ENCODE results near the gene CRTAC1.

GRCh38 chr10:97852277-97852676, 178.1 kb downstream of the CRTAC1 start:
- TF ChIP-seq CTCF (IDR thresholded peaks at IDR 0.05): no peak
- TF ChIP-seq POLR2A (IDR thresholded peaks at IDR 0.05): no peak

All from heart left ventricle (tissue), 13 donors.